NT2/D1 (cell line): Measurements from ENCODE around the gene MOB2.

Experiments used
- DNase-seq: peaks from one replicate; pipeline ENCODE4 v3.0.0-alpha.2; 2011; ENCODE audit warnings: low read depth, low spot score
- H3K27me3 ChIP-seq: 2 replicates; pipeline ENCODE4 v1.6.0; 2011; ENCODE audit warnings: mild to moderate bottlenecking; ENCODE audit not compliant: insufficient read length, insufficient read depth
- H3K36me3 ChIP-seq: 2 replicates; pipeline ENCODE4 v1.6.1; 2011; ENCODE audit warnings: mild to moderate bottlenecking, low read length, mixed read lengths; ENCODE audit not compliant: insufficient read depth, insufficient read length
- H3K4me1 ChIP-seq: 2 replicates; pipeline ENCODE4 v1.5.1; 2011; ENCODE audit not compliant: insufficient read depth, insufficient read length
- H3K4me3 ChIP-seq: 2 replicates; pipeline ENCODE4 v1.5.1; 2011; ENCODE audit warnings: low read depth; ENCODE audit not compliant: insufficient read length
- H3K9ac ChIP-seq: 2 replicates; pipeline ENCODE4 v1.6.0; 2011; ENCODE audit warnings: low read depth; ENCODE audit not compliant: insufficient read length
- H3K9me3 ChIP-seq: 2 replicates; pipeline ENCODE4 v1.5.1; 2011; ENCODE audit warnings: mild to moderate bottlenecking, low read length; ENCODE audit not compliant: insufficient read depth
- SUZ12 ChIP-seq: IDR thresholded peaks from 2 replicates; pipeline ENCODE4 v1.6.1; 2011; ENCODE audit not compliant: insufficient read length, insufficient read depth; ENCODE audit errors: extremely low read depth
- YY1 ChIP-seq: IDR thresholded peaks from 2 replicates; pipeline ENCODE4 v1.6.1; 2011; ENCODE audit not compliant: insufficient read length, insufficient read depth
- ZNF274 ChIP-seq: IDR thresholded peaks from 2 replicates; pipeline ENCODE4 v1.6.1; 2011; ENCODE audit warnings: mild to moderate bottlenecking, low read depth, low read length

The MOB2 gene

DNA sequence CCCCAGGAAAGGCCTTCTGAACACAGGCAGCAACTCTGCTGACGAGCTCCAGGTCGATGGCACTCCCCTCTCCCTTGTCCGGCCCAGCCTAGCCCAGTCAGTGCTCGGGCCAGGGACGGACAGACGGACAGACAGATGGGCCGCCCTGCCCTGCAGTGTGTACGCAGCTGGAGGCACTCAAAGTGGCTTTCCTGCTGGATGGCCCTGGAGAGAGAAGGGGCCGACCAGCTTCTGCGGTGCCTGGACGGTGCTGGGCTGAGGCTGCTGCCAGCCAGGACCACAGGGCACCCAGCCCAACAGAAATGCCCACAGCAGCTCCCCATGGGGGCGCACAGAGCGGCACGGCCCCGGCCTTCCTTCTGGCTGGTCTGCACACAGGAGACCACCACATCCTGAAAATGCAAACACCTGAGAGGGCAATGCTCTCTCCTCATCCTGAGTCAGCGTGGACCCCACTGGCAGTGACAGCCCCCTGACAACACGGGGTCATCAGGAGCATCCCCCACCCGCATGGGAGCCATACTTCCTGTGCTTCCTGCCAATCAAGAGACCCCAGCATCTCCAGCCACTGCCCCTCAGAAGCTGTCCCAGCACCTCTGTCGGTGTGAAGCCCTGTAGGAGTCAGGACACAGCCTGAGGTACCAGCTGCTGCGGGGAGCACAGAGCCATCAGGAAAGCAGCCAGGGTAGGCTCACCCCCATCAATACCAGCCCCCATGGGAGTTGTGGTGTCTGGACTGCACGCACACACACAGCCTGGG, 692 bp upstream of the MOB2 start:
- no peaks in the 10 kb centered on the region for H3K27me3 ChIP-seq
- H3K36me3 ChIP-seq, result no peaks in the 10 kb centered on the region
- DNase-seq, result no peak
- H3K9me3 ChIP-seq, result no peaks in the 10 kb centered on the region
- H3K4me1 ChIP-seq, result peaks cover 13% of the 10 kb centered on the region
- TF ChIP-seq SUZ12 (no peak), ZNF274 (no peak), YY1 (no peak)
- peak overlapping the region; percentile 9 for H3K9ac ChIP-seq
- no peak overlapping the region for H3K4me3 ChIP-seq

DNA sequence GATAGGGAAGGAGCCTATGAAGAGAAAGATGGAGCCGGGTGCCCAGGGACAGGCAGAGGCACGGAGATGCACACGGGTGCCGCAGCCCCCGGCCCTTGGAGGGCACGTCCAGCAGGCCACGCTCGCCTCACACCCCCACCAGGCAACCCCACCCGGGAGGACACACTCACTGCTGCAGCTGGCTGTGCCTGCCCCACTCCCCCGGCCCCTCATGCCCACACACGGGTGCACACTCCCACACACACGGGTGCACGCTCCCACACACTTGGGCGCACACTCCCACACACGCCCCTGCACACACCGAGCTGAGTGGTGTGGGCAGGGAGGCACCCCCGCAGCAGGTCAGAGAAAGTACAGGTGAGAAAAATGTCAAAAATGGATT, 1.1 kb downstream of the MOB2 start:
- Histone ChIP-seq H3K9ac (no peak overlapping the region), H3K4me1 (peaks cover 16% of the 10 kb centered on the region), H3K9me3 (no peaks in the 10 kb centered on the region), H3K27me3 (no peaks in the 10 kb centered on the region), H3K4me3 (no peak overlapping the region), H3K36me3 (peaks cover 4% of the 10 kb centered on the region)
- TF ChIP-seq ZNF274, result no peak
- no peak for TF ChIP-seq SUZ12
- TF ChIP-seq YY1, result no peak
- DNase-seq, result no peak

DNA sequence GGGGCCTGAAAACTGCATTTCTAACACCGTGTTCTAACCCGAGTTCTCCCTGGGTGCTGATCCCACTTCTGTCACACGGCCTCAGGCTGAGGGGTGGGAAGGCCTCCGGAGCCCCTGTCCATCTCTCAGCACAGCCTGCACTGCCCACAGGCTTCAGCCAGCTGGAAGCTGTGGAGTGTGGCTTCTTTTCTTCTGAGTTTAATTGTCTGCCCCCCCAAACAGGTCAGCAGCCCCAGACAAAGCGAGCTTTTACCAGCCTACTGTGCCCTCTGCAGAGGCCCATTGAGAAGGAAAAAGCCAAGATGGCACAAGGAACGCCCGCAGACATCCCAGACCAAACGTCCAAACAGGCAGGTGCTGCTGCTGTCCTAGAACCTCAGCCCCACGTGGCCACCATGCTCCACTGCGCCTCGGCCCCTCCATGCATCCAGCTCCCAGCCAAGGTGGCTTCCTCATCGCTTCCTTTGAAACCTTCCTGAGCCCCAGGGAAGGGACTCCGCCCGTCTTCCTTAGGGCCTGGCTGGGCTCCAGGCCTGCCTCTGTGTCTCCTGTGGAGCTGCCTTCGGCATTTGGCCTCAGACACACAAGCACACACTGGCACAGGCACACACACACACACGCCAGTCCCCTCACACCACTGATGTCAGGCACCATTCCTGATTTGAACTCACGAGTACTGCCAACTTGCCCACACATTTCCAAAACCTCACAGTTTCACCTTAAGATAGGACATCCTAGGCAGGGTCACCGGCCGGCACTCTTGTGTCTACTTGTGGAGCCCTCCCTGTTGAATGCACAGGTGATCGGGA, 1.7 kb downstream of the MOB2 start:
- DNase-seq, result no peak
- peaks cover 9% of the 10 kb centered on the region for H3K36me3 ChIP-seq
- no peak for TF ChIP-seq SUZ12
- TF ChIP-seq ZNF274, result no peak
- TF ChIP-seq YY1, result no peak

DNA sequence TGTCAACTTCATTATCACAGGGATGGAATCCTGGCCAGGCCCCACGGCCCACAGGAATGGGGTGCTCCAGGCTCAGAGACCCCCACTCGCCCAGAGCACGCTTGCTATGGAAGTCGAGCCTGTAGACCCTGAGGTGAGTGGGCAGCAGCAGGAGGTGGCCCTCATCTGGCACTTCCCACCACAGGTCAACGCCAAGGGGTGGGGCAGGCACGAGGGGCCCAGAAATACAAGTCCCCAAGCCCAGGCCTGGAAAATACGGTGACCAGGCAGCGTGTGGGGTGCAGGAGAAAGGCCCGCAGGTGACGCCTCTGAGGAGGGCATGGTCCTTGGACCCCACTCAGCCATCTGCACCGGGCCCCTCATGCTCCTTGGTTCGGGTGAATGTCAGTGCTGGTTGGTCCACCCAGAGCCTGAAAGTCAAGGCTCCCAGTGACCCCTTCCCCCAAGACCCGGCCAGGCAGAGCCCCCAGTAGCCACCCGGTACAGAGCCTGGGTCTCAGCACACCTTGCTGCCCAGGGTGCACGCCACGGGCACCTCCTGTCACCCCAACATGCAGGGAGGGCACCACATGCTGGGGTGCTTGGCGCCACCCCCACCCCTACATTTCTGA, 2.4 kb downstream of the MOB2 start:
- peaks cover 16% of the 10 kb centered on the region for H3K4me1 ChIP-seq
- TF ChIP-seq SUZ12, result no peak
- TF ChIP-seq YY1, result no peak
- no peak for TF ChIP-seq ZNF274
- H3K36me3 ChIP-seq, result peaks cover 14% of the 10 kb centered on the region
- no peak overlapping the region for H3K4me3 ChIP-seq
- no peak for DNase-seq
- H3K9ac ChIP-seq, result no peak overlapping the region
- no peaks in the 10 kb centered on the region for H3K27me3 ChIP-seq
- H3K9me3 ChIP-seq, result no peaks in the 10 kb centered on the region

More for the DNA sequence above, 1.7 kb downstream of the MOB2 start:
- Histone ChIP-seq H3K4me1 (peaks cover 16% of the 10 kb centered on the region), H3K9ac (no peak overlapping the region), H3K9me3 (no peaks in the 10 kb centered on the region), H3K27me3 (no peaks in the 10 kb centered on the region), H3K4me3 (no peak overlapping the region)

DNA sequence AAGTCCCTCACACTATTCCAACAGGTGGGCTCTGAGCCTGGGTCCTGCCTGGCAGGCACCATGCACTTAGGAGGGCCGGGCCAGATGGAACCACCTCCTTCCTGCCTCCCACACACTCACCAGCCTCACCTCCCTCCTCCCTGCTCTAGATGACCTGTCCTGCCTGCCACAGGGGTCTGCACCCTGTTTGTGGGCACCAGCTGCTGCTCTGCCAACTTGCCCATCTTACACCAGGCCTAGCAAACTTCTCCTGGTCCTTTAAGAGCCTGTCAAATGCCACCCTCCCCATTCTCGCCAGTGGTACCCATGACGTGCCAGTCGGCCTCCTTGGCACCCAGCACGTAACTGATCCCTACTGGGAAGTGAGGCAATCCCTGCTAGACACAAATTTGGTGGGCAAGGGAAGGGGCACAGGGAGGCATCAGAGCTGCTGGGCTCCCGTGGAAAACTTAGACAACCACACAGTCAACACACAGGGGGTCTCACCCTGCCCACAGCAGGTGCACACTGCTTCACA, 3.1 kb downstream of the MOB2 start:
- DNase-seq, result no peak
- Histone ChIP-seq H3K27me3 (no peaks in the 10 kb centered on the region), H3K9ac (no peak overlapping the region), H3K36me3 (peaks cover 14% of the 10 kb centered on the region), H3K9me3 (no peaks in the 10 kb centered on the region), H3K4me3 (no peak overlapping the region), H3K4me1 (peaks cover 16% of the 10 kb centered on the region)
- TF ChIP-seq ZNF274 (no peak), YY1 (no peak), SUZ12 (no peak)

DNA sequence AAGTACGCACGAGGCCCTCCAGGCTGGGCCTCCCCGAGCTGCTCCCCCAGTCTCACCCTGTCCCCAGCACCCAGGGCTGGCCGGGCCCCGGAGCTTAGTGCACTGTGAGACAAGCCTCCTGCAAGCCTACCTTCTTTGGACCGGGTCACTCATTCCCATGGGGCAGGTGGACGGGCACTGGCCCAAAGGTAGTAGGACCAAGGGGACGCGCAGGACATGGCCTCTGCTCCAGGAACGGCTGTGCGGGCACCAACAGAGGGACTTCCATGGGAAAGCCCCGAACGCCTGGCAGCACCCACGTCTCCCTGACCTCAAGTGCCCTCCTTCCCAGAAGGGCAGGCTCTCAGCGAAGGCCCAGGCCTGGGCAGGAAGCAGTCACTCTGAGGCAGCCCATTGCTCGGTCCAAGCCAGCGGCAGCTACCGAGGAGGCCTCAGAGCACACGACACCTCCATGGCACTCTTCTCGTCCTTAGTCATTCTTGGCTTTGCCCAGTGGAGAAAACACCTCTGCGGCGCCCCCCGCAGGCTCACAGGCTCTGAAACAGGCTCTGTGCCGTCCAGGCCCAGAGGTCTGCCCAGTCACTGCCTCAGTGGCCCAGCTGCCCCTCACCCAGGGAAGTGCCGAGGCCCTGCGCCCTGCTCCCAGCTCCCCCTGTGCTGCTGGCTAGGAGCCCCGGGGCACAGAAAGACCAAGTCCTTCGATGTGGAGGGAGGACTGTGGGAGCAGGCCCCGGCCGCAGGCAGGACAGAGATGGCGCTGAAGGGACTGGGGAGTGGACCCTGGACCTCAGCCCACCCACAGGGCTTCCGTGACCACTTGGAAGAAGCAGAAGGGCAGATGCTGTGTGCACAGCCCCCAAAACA, 3.8 kb downstream of the MOB2 start:
- H3K4me1 ChIP-seq, result peaks cover 15% of the 10 kb centered on the region
- peaks cover 19% of the 10 kb centered on the region for H3K36me3 ChIP-seq
- DNase-seq, result no peak
- no peak overlapping the region for H3K4me3 ChIP-seq
- no peaks in the 10 kb centered on the region for H3K27me3 ChIP-seq
- no peak overlapping the region for H3K9ac ChIP-seq
- H3K9me3 ChIP-seq, result no peaks in the 10 kb centered on the region
- TF ChIP-seq SUZ12 (no peak), ZNF274 (no peak), YY1 (no peak)

DNA sequence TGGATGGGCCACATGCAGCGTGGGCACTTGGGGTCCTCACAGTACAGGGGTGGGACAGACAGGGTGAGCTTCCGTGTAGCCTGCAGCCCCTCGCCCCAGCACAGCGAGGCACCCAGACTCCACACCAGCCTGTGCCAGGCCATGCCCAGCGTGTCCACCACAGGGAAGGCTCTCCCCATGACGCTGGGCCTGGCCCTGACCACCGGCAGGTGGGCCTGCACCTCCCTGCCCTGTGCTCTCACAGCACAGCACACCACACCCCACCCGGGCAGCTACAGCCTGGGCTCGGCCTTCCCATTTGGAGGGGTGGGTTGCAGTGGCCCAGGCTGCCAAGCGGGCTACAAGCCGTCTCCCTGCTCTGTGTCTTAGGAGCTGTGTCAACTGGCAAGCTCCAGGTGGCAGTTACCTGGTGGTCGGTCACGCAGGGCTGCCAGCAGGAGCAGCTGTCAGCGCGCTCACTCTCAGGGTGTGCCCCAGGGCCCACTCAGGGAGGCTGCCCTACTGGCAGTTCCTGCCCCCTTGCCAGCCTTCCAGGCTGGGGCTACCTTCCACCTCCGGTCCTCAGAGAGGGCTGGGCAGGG, 4.6 kb downstream of the MOB2 start:
- DNase-seq, result no peak
- Histone ChIP-seq H3K4me1 (peaks cover 7% of the 10 kb centered on the region), H3K4me3 (no peak overlapping the region), H3K27me3 (no peaks in the 10 kb centered on the region), H3K36me3 (peaks cover 26% of the 10 kb centered on the region), H3K9ac (peak overlapping the region; percentile 32), H3K9me3 (no peaks in the 10 kb centered on the region)
- TF ChIP-seq SUZ12 (no peak), ZNF274 (no peak), YY1 (no peak)
